Fibroblast of villous mesenchyme (primary cell): Measurements from ENCODE around the gene LTBP4. TPM values are rescaled to one million over a fixed set of nuclear protein-coding genes. Genes with fewer than 3 reads are reported as not detected.
A peak's percentile ranks its signal among the peaks of the same experiment; 100 is the strongest.

Source experiments
- DNase-seq: peaks from one replicate; pipeline ENCODE4 v3.0.0-alpha.2; 2010; ENCODE audit warnings: low read depth
- H3K4me3 ChIP-seq: 2 replicates; pipeline ENCODE4 v1.5.1; 2011; ENCODE audit warnings: low read depth, mild to moderate bottlenecking, low read length
- total RNA-seq: library from RNA; depleted of rRNA; stranded (reverse); fragments of >200 nt; gene quantifications from 2 replicates; pipeline ENCODE4 v1.2.3, GENCODE V29; 2012
- TF ChIP-seq, protein P1 (sequence below): IDR thresholded peaks from 2 replicates; pipeline ENCODE4 v1.5.1; 2012; ENCODE audit warnings: low read depth, mild to moderate bottlenecking, low read length; ENCODE audit not compliant: insufficient read depth

Gene LTBP4
- total RNA-seq, 1 donor: 21.2 TPM

DNA sequence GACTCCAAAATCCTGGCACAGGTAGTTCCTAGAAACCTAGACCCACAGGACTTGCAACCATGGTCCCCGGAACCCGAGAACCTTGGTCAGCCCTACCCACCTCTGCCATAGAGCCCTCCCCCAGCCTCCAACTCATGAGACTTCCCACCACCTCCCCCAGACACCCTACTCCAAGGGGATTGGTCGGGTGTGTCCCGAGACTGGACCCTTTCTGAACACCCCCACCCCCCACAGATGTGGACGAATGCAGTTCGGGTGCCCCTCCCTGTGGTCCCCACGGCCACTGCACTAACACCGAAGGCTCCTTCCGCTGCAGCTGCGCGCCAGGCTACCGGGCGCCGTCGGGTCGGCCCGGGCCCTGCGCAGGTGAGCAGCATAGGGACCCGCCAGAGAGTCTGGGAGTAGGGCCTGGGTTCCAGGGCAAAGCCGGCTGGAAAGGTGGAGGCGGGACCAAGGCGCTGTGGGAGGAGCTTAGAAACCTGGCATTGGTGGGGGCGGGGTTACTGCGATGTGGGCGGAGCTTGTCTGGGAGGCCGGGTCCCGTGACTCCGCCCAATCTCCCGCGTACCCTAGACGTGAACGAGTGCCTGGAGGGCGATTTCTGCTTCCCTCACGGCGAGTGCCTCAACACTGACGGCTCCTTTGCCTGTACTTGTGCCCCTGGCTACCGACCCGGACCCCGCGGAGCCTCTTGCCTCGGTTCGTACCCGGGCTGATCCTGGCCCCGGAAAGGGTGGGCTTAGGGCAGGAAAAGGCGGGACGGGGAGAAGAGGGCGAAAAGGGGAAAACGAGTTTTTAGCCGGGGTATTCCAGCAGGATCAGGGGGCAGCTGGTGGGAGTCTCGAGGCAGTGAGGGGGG, 11.9 kb downstream of the LTBP4 start:
- H3K4me3 ChIP-seq: peak overlapping the region; percentile 87
- DNase-seq: peak; percentile 33
- TF ChIP-seq, protein P1, sequence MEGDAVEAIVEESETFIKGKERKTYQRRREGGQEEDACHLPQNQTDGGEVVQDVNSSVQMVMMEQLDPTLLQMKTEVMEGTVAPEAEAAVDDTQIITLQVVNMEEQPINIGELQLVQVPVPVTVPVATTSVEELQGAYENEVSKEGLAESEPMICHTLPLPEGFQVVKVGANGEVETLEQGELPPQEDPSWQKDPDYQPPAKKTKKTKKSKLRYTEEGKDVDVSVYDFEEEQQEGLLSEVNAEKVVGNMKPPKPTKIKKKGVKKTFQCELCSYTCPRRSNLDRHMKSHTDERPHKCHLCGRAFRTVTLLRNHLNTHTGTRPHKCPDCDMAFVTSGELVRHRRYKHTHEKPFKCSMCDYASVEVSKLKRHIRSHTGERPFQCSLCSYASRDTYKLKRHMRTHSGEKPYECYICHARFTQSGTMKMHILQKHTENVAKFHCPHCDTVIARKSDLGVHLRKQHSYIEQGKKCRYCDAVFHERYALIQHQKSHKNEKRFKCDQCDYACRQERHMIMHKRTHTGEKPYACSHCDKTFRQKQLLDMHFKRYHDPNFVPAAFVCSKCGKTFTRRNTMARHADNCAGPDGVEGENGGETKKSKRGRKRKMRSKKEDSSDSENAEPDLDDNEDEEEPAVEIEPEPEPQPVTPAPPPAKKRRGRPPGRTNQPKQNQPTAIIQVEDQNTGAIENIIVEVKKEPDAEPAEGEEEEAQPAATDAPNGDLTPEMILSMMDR: no peak

DNA sequence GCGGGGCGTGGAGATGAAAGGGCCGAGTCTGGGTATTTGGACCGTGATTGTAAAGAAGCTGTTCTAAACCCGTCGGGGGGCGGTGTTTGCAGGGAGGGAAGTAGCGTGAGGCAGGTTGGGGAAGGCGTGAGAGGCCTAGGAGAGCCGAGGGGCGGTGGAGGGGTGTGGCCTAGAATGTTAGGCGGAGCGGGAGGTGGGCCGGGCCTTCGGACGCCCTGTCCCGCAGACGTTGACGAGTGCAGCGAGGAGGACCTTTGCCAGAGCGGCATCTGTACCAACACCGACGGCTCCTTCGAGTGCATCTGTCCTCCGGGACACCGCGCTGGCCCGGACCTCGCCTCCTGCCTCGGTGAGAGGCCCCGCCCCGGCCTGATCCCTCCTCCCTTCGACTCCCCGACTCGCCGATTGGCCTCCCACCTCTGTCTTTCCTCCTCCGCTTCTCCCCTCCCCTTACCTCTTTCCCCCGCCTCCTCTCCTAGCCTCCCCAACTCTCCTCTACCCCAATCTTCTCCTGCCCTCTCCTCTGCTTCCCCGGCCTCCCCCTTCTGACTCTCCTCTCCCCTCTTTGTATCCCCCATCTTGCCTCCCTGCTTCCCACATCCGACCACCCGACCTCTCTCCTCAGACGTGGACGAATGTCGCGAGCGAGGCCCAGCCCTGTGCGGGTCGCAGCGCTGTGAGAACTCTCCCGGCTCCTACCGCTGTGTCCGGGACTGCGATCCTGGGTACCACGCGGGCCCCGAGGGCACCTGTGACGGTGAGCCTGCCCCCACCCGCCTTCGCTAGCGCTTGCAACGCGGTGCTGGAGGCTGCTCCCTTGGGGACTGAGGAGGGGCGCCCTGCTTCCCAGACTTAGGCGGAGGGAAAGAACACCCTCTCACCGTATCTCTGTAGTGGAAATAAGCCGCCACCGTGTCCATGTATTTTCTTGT, 12.8 kb downstream of the LTBP4 start:
- peak overlapping the region; percentile 87 for H3K4me3 ChIP-seq
- DNase-seq: peak; percentile 82
- TF ChIP-seq, protein P1: no peak

DNA sequence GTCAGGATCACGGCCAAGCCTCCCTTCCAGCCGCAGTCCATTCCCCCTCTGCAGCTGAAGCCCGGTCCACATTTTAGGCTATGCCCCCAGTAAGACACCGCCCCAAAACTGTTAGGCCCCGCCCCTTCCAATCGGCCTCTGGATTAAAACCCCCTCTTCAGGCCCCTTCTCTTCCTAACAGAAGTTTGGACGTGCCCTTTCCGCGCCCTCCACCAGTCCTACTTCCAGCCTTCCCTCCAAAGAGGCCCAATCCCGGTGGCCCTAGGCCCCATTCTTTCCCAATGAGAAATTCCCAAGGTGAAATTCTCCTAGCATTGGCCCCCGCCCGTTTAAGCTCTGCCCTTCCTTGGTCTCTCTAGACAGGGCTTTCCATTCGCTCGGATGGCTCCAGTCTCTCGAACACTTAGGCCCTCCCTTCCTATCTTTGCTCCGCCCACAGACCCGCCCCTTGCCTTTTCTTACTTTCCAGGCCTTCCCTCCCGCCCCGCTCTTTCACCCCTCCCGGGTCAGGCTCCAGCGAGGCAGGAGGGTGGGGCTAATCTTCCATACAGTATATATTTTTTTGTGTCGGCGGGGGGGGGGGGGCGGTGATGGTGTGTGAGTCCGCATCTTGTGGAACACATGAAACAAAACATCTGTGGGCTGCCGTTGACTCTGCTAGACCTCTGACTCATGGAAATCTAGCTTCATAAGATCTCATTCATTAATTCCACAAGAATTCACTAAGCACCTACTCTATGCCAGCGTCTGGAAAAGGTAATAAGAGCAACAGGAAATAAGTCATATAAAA, 13.6 kb downstream of the LTBP4 start:
- TF ChIP-seq, protein P1: no peak
- H3K4me3 ChIP-seq: peak overlapping the region; percentile 87
- DNase-seq: peak; percentile 98

DNA sequence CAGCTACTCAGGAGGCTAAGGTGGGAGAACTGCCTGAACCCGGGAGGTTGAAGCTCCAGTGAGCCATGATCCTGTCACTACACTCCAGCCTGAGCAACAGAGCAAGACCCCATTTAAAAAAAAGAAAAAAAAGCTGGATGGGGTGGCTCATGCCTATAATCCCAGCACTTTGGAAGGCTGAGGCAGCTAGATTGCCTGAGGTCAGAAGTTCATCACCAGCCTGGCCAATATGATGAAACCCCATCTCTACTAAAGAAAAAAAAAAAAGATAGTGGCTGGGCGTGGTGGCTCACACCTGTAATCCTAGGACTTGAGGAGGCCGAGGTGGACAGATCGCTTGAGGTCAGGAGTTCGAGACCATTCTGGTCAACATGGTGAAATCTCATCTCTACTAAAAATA, 15.0 kb downstream of the LTBP4 start:
- no peak for DNase-seq
- no peak overlapping the region for H3K4me3 ChIP-seq
- TF ChIP-seq, protein P1: no peak

DNA sequence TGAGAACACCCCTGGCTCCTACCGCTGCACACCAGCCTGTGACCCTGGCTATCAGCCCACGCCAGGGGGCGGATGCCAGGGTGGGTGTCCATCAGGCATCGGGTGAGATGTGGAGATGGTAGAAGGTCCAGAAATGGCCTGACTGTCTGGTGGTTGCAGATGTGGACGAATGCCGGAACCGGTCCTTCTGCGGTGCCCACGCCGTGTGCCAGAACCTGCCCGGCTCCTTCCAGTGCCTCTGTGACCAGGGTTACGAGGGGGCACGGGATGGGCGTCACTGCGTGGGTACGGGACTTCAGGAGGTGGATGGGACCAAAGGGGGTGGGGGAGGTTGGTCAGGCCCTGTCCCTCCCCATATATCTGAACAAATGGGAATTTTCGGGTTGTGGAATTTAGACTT, 15.8 kb downstream of the LTBP4 start:
- TF ChIP-seq, protein P1: no peak
- no peak overlapping the region for H3K4me3 ChIP-seq
- DNase-seq: no peak

DNA sequence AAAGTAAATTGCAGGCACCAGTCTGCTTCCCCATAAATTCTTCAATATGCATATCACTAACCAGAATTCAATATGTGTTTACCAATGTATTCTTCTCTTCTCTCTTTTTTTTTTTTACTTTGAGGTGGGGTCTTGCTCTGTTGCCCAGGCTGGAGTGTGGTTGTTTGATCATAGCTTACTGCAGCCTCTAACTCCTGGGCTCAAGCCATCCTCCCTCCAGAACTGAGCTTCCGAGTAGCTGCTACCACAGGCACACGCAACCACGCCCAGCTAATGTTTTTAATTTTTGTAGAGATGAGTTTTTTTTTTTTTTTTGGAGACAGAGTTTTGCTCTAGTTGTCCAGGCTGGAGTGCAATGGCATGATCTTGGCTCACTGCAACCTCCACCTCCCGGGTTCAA, 16.8 kb downstream of the LTBP4 start:
- no peak overlapping the region for H3K4me3 ChIP-seq
- TF ChIP-seq, protein P1: no peak
- DNase-seq: no peak
